ENCODE results near the gene SLC12A2. TPM values are rescaled to one million over a fixed set of nuclear protein-coding genes. Genes with fewer than 3 reads are reported as not detected.

The SLC12A2 gene
- total RNA-seq, 4 donors from 2014 or later: 21.9 to 78.6 (median 22.2) TPM

DNA sequence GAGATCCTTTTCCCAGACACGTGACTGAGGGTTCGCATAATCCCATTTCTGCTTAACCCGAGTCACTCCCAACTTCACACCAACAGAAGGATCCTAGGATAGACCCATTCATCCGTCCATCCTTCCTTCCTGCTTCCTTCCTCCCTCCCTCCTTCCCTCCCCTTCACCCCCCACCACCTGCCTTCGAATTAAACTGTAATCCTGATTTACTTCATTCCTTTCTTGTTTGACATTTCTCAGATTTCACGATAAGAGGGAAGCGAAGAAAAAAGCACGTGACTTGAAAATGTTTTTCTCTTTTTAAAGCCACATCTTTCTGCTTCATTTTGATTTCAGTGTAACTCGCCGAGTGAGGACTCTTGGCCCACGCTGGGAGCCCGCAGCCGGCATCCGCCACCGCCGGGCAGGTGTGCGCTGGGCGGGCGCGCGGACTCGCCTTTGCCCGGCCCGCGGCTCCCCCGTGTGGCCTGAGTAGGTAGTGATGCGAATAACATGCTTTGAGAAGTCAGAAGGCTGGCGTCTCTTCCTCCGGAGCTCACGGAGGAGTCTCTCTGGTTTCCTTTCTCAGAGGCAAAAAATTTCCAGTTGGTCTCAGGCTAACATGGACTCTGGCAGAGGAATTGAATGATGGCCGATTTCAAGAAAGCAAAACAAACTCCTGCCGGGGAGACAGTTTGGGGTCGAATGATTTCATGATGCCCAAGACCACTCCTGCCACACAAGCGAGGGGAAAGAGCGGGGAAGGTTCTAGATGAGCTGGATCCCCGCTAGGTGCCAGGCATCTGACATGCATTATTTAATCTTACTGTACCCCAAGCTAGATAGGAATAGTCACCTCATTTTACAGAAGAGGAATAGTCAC lies 117.7 kb downstream of the SLC12A2 start:
- intact Hi-C loops (cut with DNase I; ENCODE audit: low total_unique reads): no loop called here

GRCh38 chr5:128202320-128202719 lies 118.8 kb downstream of the SLC12A2 start:
- no peak overlapping the region for H3K27ac ChIP-seq
- intact Hi-C loops (cut with DNase I; ENCODE audit: low total_unique reads): no loop called here
- TF ChIP-seq POLR2A (IDR thresholded peaks at IDR 0.05): no peak
- TF ChIP-seq CTCF (IDR thresholded peaks at IDR 0.05): no peak
- H3K4me1 ChIP-seq: no peaks in the 10 kb centered on the region
- no peaks in the 10 kb centered on the region for H3K36me3 ChIP-seq
- no peak for DNase-seq
- no peak overlapping the region for H3K4me3 ChIP-seq
- H3K27me3 ChIP-seq: no peaks in the 10 kb centered on the region
- H3K9me3 ChIP-seq: no peaks in the 10 kb centered on the region

More for the DNA sequence above, 117.7 kb downstream of the SLC12A2 start:
- H3K36me3 ChIP-seq: no peaks in the 10 kb centered on the region
- H3K4me3 ChIP-seq: peak overlapping the region in 1 of 2 donors; percentile 1
- no peaks in the 10 kb centered on the region for H3K27me3 ChIP-seq
- TF ChIP-seq POLR2A (IDR thresholded peaks at IDR 0.05): no peak
- TF ChIP-seq CTCF (IDR thresholded peaks at IDR 0.05): peak; percentile 68 to 90 (median 84)
- H3K4me1 ChIP-seq: no peaks in the 10 kb centered on the region
- H3K9me3 ChIP-seq: no peaks in the 10 kb centered on the region
- no peak overlapping the region for H3K27ac ChIP-seq
- DNase-seq: peak; percentile 79

DNA sequence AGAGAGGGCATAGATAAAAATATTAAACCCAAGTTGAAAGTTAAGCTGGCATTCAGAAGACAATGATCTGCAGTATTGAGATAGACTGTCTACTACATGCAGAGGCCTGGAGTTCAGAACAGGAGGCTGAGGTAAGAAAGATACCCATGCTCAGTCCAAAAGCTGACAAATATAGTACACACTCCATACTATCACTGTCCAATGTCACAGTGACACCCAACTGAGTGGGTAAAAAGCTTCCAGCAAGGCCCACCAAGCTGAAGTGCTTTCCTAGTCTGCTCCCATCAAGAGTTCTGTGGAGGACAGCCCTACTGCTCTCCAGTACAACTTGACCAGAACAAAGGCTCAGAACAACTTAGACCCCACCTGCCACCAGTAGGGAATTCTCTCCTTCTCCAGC lies 124.9 kb downstream of the SLC12A2 start:
- intact Hi-C loops (cut with DNase I; ENCODE audit: low total_unique reads): no loop called here
- Histone ChIP-seq H3K4me1 (no peaks in the 10 kb centered on the region), H3K36me3 (no peaks in the 10 kb centered on the region), H3K27me3 (no peaks in the 10 kb centered on the region), H3K9me3 (no peaks in the 10 kb centered on the region), H3K4me3 (no peak overlapping the region), H3K27ac (no peak overlapping the region)
- no peak for DNase-seq
- TF ChIP-seq POLR2A (IDR thresholded peaks at IDR 0.05): no peak
- no peak for TF ChIP-seq CTCF (IDR thresholded peaks at IDR 0.05)

DNA sequence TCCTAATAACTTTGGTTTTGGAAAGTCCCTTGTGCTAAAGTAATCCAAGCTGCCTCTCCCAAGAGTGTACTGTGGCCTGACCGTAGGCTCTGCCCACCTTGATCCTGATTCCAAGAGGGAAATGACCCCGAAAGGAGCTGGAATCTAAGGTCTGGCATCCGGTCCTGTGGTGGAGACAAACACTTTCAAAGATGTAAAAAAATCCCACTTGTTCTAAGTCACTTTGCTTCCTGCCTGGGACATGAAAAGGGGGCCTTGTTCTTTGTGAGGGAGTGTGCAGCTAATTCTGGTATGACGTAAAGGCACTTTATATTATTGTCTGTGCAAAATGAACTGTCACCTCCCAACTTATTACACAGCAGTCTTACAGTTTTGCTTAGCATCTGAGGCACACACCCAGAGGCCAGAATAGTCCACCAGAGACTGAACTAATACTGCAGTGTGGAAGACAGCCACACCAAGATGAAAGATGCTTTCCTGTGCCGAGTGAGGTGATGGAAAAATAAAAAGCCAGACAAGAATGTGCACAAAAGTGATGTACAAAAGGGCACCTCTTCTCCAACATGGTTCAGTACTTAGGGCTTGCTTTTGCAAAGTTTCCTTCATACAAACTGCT lies 128.7 kb downstream of the SLC12A2 start:
- Histone ChIP-seq H3K36me3 (no peaks in the 10 kb centered on the region), H3K9me3 (no peaks in the 10 kb centered on the region), H3K4me1 (no peaks in the 10 kb centered on the region), H3K4me3 (no peak overlapping the region), H3K27me3 (no peaks in the 10 kb centered on the region), H3K27ac (no peak overlapping the region)
- intact Hi-C loops (cut with DNase I; ENCODE audit: low total_unique reads): no loop called here
- no peak for DNase-seq
- TF ChIP-seq POLR2A (IDR thresholded peaks at IDR 0.05): no peak

DNA sequence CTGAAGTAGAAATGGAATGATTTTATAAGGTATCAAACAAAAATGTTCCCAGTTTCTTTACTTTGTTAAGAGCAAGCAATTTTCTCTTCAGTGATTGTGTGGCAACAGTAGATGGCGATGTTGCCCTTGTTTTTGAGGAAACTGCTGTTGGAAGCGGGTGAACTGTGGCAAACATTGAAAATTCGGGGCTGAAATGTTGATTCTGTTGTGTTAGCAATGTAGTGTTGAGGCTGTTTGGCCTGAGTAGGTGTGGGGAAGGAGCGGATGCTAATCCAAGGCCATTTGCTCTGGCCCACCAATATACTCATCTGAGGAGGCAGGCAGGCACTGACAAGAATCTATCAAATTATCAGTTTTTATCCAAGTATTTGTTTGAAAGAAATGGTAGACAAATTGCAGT lies 129.8 kb downstream of the SLC12A2 start:
- no peak overlapping the region for H3K4me3 ChIP-seq
- H3K9me3 ChIP-seq: no peaks in the 10 kb centered on the region
- DNase-seq: peak; percentile 30 to 49
- H3K4me1 ChIP-seq: no peaks in the 10 kb centered on the region
- no peaks in the 10 kb centered on the region for H3K36me3 ChIP-seq
- H3K27me3 ChIP-seq: no peaks in the 10 kb centered on the region
- intact Hi-C loops (cut with DNase I; ENCODE audit: low total_unique reads): no loop called here
- TF ChIP-seq CTCF (IDR thresholded peaks at IDR 0.05) (peak; percentile 60 to 72 (median 71)), POLR2A (IDR thresholded peaks at IDR 0.05) (no peak)
- H3K27ac ChIP-seq: no peak overlapping the region

Measured in uterus (tissue), 4 donors.